A549 (cell line): ENCODE measurements around the gene RPTOR.

Source experiments
- CTCF ChIP-seq: fragments of >200 bp; sonication (Bioruptor Twin); formaldehyde crosslinking; IDR thresholded peaks from 3 replicates; pipeline ENCODE4 v1.5.1; 2016
- MYC ChIP-seq: IDR thresholded peaks from 2 replicates; pipeline ENCODE4 v1.6.1; 2012; ENCODE audit warnings: mild to moderate bottlenecking, inconsistent platforms, low read length, improper control_type of control experiment, borderline replicate concordance
- POLR2A ChIP-seq: IDR thresholded peaks from 2 replicates; pipeline ENCODE4 v1.6.1; 2012; ENCODE audit warnings: mild to moderate bottlenecking, low read length
- RFX5 ChIP-seq: fragments of 450-650 bp; IDR thresholded peaks from 2 replicates; pipeline ENCODE4 v1.7.1; 2014; ENCODE audit warnings: antibody characterized with exemption, mild to moderate bottlenecking, moderate library complexity
- ZFP36 ChIP-seq: fragments of 450-650 bp; IDR thresholded peaks from 2 replicates; pipeline ENCODE4 v1.6.1; 2014; ENCODE audit warnings: borderline replicate concordance; ENCODE audit not compliant: partially characterized antibody
- TF ChIP-seq, protein P1 (sequence below): fragments of 150-350 bp; IDR thresholded peaks from 2 replicates; pipeline ENCODE4 v1.6.1; 2014; ENCODE audit warnings: low read depth, mild to moderate bottlenecking, low read length
- TF ChIP-seq, protein P2 (sequence below): IDR thresholded peaks from 2 replicates; pipeline ENCODE4 v1.6.1; 2012

DNA sequence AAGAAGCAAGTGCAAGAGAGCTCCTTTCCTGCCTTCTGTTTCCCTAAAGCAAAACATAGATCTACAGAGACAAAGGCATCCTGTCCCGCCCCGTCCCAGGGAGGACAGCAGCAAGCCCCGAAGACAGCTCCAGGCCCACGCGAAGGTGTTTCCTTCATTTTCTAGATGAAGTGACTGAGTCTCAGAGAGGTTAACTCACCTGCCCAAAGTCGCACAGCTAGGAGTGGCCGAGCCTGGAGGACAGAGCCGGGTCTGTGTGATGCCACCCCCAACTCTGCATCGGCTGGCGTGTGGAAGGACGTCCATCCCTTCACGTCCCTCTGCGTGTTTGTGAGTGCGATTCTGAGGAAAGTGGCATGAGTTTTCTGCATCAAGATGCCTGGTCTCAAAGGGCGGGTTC lies 259.8 kb downstream of the RPTOR start:
- TF ChIP-seq POLR2A (no peak), CTCF (no peak), RFX5 (no peak), MYC (no peak), ZFP36 (no peak)
- TF ChIP-seq, protein P1, sequence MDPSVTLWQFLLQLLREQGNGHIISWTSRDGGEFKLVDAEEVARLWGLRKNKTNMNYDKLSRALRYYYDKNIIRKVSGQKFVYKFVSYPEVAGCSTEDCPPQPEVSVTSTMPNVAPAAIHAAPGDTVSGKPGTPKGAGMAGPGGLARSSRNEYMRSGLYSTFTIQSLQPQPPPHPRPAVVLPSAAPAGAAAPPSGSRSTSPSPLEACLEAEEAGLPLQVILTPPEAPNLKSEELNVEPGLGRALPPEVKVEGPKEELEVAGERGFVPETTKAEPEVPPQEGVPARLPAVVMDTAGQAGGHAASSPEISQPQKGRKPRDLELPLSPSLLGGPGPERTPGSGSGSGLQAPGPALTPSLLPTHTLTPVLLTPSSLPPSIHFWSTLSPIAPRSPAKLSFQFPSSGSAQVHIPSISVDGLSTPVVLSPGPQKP = no peak
- TF ChIP-seq, protein P2, sequence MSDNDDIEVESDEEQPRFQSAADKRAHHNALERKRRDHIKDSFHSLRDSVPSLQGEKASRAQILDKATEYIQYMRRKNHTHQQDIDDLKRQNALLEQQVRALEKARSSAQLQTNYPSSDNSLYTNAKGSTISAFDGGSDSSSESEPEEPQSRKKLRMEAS = no peak
